ENCODE measurements around the gene EXOC6B.

EXOC6B gene

GRCh38 chr2:72821983-72822382 is 3.9 kb downstream of the EXOC6B start:
- Histone ChIP-seq H3K4me2 (ENCODE audit: low read length) (no peak overlapping the region), H3K9ac (no peak overlapping the region), H3K27ac (no peak overlapping the region)

GRCh38 chr2:72821118-72821517 is 4.7 kb downstream of the EXOC6B start:
- Histone ChIP-seq H3K9ac (no peak overlapping the region), H3K9me3 (ENCODE audit: control insufficient read depth, low read length) (no peaks in the 10 kb centered on the region), H3K79me2 (peaks cover 34% of the 10 kb centered on the region), H3K4me3 (ENCODE audit: low read depth, low read length) (no peak overlapping the region), H3K27me3 (ENCODE audit: control insufficient read depth, insufficient read depth, low read length) (no peaks in the 10 kb centered on the region), H3K27ac (no peak overlapping the region), H2AFZ (no peak overlapping the region), H3K4me1 (peaks cover 3% of the 10 kb centered on the region), H3K36me3 (ENCODE audit: control insufficient read depth, insufficient read depth, low read length) (no peaks in the 10 kb centered on the region), H3K4me2 (ENCODE audit: low read length) (no peak overlapping the region)
- TF ChIP-seq CTCF (IDR thresholded peaks at IDR 0.05): no peak

More at GRCh38 chr2:72821983-72822382, 3.9 kb downstream of the EXOC6B start:
- no peaks in the 10 kb centered on the region for H3K9me3 ChIP-seq (ENCODE audit: control insufficient read depth, low read length)
- TF ChIP-seq CTCF (IDR thresholded peaks at IDR 0.05): no peak
- peaks cover 3% of the 10 kb centered on the region for H3K4me1 ChIP-seq
- no peaks in the 10 kb centered on the region for H3K27me3 ChIP-seq (ENCODE audit: control insufficient read depth, insufficient read depth, low read length)
- no peak overlapping the region for H3K4me3 ChIP-seq (ENCODE audit: low read depth, low read length)
- H2AFZ ChIP-seq: no peak overlapping the region
- no peaks in the 10 kb centered on the region for H3K36me3 ChIP-seq (ENCODE audit: control insufficient read depth, insufficient read depth, low read length)
- peaks cover 34% of the 10 kb centered on the region for H3K79me2 ChIP-seq

- no peaks in the 10 kb centered on the region for H3K36me3 ChIP-seq (ENCODE audit: control insufficient read depth, insufficient read depth, low read length)
- H3K9ac ChIP-seq: no peak overlapping the region
- H3K4me1 ChIP-seq: no peaks in the 10 kb centered on the region
Measured at GRCh38 chr2:72819501-72819900, 6.3 kb downstream of the EXOC6B start.

GRCh38 chr2:72815655-72816278 is 10.1 kb downstream of the EXOC6B start:
- Histone ChIP-seq H2AFZ (no peak overlapping the region), H3K9me3 (ENCODE audit: control insufficient read depth, low read length) (no peaks in the 10 kb centered on the region), H3K79me2 (peaks cover 23% of the 10 kb centered on the region), H3K36me3 (ENCODE audit: control insufficient read depth, insufficient read depth, low read length) (no peaks in the 10 kb centered on the region), H3K27me3 (ENCODE audit: control insufficient read depth, insufficient read depth, low read length) (no peaks in the 10 kb centered on the region), H3K9ac (no peak overlapping the region), H3K4me1 (no peaks in the 10 kb centered on the region), H3K27ac (no peak overlapping the region), H3K4me2 (ENCODE audit: low read length) (no peak overlapping the region), H3K4me3 (ENCODE audit: low read depth, low read length) (no peak overlapping the region)
- no peak for TF ChIP-seq CTCF (IDR thresholded peaks at IDR 0.05)

More at GRCh38 chr2:72819501-72819900, 6.3 kb downstream of the EXOC6B start:
- Histone ChIP-seq H3K4me3 (ENCODE audit: low read depth, low read length) (no peak overlapping the region), H3K27ac (no peak overlapping the region), H3K9me3 (ENCODE audit: control insufficient read depth, low read length) (no peaks in the 10 kb centered on the region), H3K4me2 (ENCODE audit: low read length) (no peak overlapping the region), H2AFZ (no peak overlapping the region), H3K79me2 (peaks cover 30% of the 10 kb centered on the region), H3K27me3 (ENCODE audit: control insufficient read depth, insufficient read depth, low read length) (no peaks in the 10 kb centered on the region)
- no peak for TF ChIP-seq CTCF (IDR thresholded peaks at IDR 0.05)

GRCh38 chr2:72813841-72814240 is 12.0 kb downstream of the EXOC6B start:
- no peak overlapping the region for H3K27ac ChIP-seq
- H3K27me3 ChIP-seq (ENCODE audit: control insufficient read depth, insufficient read depth, low read length): no peaks in the 10 kb centered on the region
- H3K9ac ChIP-seq: no peak overlapping the region
- peaks cover 38% of the 10 kb centered on the region for H3K79me2 ChIP-seq
- no peaks in the 10 kb centered on the region for H3K36me3 ChIP-seq (ENCODE audit: control insufficient read depth, insufficient read depth, low read length)
- no peaks in the 10 kb centered on the region for H3K9me3 ChIP-seq (ENCODE audit: control insufficient read depth, low read length)
- no peak overlapping the region for H2AFZ ChIP-seq
- H3K4me1 ChIP-seq: no peaks in the 10 kb centered on the region
- H3K4me2 ChIP-seq (ENCODE audit: low read length): no peak overlapping the region
- TF ChIP-seq CTCF (IDR thresholded peaks at IDR 0.05): no peak
- no peak overlapping the region for H3K4me3 ChIP-seq (ENCODE audit: low read depth, low read length)

All from parathyroid adenoma (tissue), 2 donors.